Astrocyte (in vitro differentiated cells and primary cell): ENCODE data around the gene ARFGAP2. TPM values are rescaled to one million over a fixed set of nuclear protein-coding genes. Genes with fewer than 3 reads are reported as not detected.

Experiments used
- DNase-seq: peaks from one replicate; pipeline ENCODE4 v3.0.0-alpha.2; 2010; ENCODE audit warnings: low read depth
- FAIRE-seq: peaks from 2 replicates; lab custom pipeline; 2011; peaks lifted over from hg19 to GRCh38; lab: Jason Lieb, UNC
- H2AFZ ChIP-seq: 2 replicates; pipeline ENCODE4 v1.6.0; 2012; ENCODE audit warnings: low read depth, low read length, inconsistent platforms
- H3K27ac ChIP-seq: 2 replicates; pipeline ENCODE4 v1.5.1; 2011; ENCODE audit warnings: low read depth, low read length, inconsistent platforms
- H3K27me3 ChIP-seq: 2 replicates; pipeline ENCODE4 v1.6.0; 2011; ENCODE audit warnings: low read length, inconsistent platforms; ENCODE audit not compliant: insufficient read depth
- H3K36me3 ChIP-seq: 2 replicates; pipeline ENCODE4 v1.5.1; 2011; ENCODE audit warnings: low read length, inconsistent platforms; ENCODE audit not compliant: insufficient read depth
- H3K4me1 ChIP-seq: 2 replicates; pipeline ENCODE4 v1.5.1; 2011; ENCODE audit warnings: low read length, inconsistent platforms; ENCODE audit not compliant: insufficient read depth
- H3K4me2 ChIP-seq: 2 replicates; pipeline ENCODE4 v1.6.0; 2012; ENCODE audit warnings: low read length, inconsistent platforms
- H3K4me3 ChIP-seq: 2 replicates; pipeline ENCODE4 v1.5.1; 2011; ENCODE audit warnings: low read depth, mild to moderate bottlenecking, low read length, inconsistent platforms; ENCODE audit not compliant: insufficient read depth
- H3K79me2 ChIP-seq: 2 replicates; pipeline ENCODE4 v1.6.0; 2012; ENCODE audit warnings: mild to moderate bottlenecking, low read length, inconsistent platforms; ENCODE audit not compliant: insufficient read depth
- H3K9ac ChIP-seq: 2 replicates; pipeline ENCODE4 v1.6.0; 2012; ENCODE audit warnings: mild to moderate bottlenecking, low read length, inconsistent platforms
- H3K9me3 ChIP-seq: 2 replicates; pipeline ENCODE4 v1.5.1; 2012; ENCODE audit warnings: low read depth, mild to moderate bottlenecking, low read length, inconsistent platforms; ENCODE audit not compliant: insufficient read depth
- H4K20me1 ChIP-seq: 2 replicates; pipeline ENCODE4 v1.6.0; 2012; ENCODE audit warnings: low read length, inconsistent platforms; ENCODE audit not compliant: insufficient read depth
- H3K27ac Mint-ChIP-seq: one replicate; pipeline ENCODE4 v1.8.0; 2021; ENCODE audit warnings: mild to moderate bottlenecking, mixed read lengths; ENCODE audit not compliant: unreplicated experiment
- H3K27me3 Mint-ChIP-seq: one replicate; pipeline ENCODE4 v1.8.0; 2021; ENCODE audit warnings: low read depth, mixed read lengths; ENCODE audit not compliant: unreplicated experiment
- H3K36me3 Mint-ChIP-seq: one replicate; pipeline ENCODE4 v1.8.0; 2021; ENCODE audit warnings: low read depth, mixed read lengths; ENCODE audit not compliant: unreplicated experiment
- H3K4me1 Mint-ChIP-seq: one replicate; pipeline ENCODE4 v1.8.0; 2021; ENCODE audit warnings: low read depth, mixed read lengths; ENCODE audit not compliant: unreplicated experiment
- H3K4me3 Mint-ChIP-seq: one replicate; pipeline ENCODE4 v1.8.0; 2021; ENCODE audit warnings: mild to moderate bottlenecking, moderate library complexity, mixed read lengths; ENCODE audit not compliant: unreplicated experiment
- H3K9me3 Mint-ChIP-seq: one replicate; pipeline ENCODE4 v1.8.0; 2021; ENCODE audit warnings: mild to moderate bottlenecking, mixed read lengths; ENCODE audit not compliant: unreplicated experiment
- EZH2 ChIP-seq: IDR thresholded peaks from 2 replicates; pipeline ENCODE4 v1.6.1; 2012; ENCODE audit warnings: mild to moderate bottlenecking, low read length, inconsistent platforms; ENCODE audit not compliant: insufficient read depth
- total RNA-seq: library from RNA; stranded (reverse); gene quantifications from 2 replicates; pipeline ENCODE4 v1.2.1, GENCODE V29; 2021
- TF ChIP-seq, protein P1 (sequence below): IDR thresholded peaks from 2 replicates; pipeline ENCODE4 v1.5.1; 2011; ENCODE audit warnings: low read depth, mild to moderate bottlenecking, inconsistent platforms, low read length, moderate library complexity; ENCODE audit not compliant: insufficient read depth

The ARFGAP2 gene
- total RNA-seq, 1 donor from 2014 or later, result 51.0 TPM

GRCh38 chr11:47177229-47177845, 658 bp upstream of the ARFGAP2 start:
- Histone ChIP-seq H2AFZ (peak overlapping the region; percentile 93), H3K4me2 (peak overlapping the region; percentile 100), H3K27ac (peak overlapping the region; percentile 91), H3K4me3 (peak overlapping the region; percentile 77), H3K4me1 (peaks cover 18% of the 10 kb centered on the region), H3K9ac (peak overlapping the region; percentile 99), H3K9me3 (no peaks in the 10 kb centered on the region), H3K27me3 (no peaks in the 10 kb centered on the region), H3K36me3 (peaks cover 23% of the 10 kb centered on the region), H3K79me2 (peaks cover 45% of the 10 kb centered on the region), H4K20me1 (peaks cover 34% of the 10 kb centered on the region)
- peaks cover 7% of the 10 kb centered on the region for H3K4me1 Mint-ChIP-seq
- peaks cover 7% of the 10 kb centered on the region for H3K36me3 Mint-ChIP-seq
- TF ChIP-seq, protein P1, sequence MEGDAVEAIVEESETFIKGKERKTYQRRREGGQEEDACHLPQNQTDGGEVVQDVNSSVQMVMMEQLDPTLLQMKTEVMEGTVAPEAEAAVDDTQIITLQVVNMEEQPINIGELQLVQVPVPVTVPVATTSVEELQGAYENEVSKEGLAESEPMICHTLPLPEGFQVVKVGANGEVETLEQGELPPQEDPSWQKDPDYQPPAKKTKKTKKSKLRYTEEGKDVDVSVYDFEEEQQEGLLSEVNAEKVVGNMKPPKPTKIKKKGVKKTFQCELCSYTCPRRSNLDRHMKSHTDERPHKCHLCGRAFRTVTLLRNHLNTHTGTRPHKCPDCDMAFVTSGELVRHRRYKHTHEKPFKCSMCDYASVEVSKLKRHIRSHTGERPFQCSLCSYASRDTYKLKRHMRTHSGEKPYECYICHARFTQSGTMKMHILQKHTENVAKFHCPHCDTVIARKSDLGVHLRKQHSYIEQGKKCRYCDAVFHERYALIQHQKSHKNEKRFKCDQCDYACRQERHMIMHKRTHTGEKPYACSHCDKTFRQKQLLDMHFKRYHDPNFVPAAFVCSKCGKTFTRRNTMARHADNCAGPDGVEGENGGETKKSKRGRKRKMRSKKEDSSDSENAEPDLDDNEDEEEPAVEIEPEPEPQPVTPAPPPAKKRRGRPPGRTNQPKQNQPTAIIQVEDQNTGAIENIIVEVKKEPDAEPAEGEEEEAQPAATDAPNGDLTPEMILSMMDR, result peak; percentile 63
- TF ChIP-seq EZH2, result no peak
- DNase-seq (peak; percentile 58), FAIRE-seq (no peak)
- peak overlapping the region; percentile 98 for H3K27ac Mint-ChIP-seq
- H3K9me3 Mint-ChIP-seq, result no peaks in the 10 kb centered on the region
- peak overlapping the region; percentile 94 for H3K4me3 Mint-ChIP-seq
- no peaks in the 10 kb centered on the region for H3K27me3 Mint-ChIP-seq

DNA sequence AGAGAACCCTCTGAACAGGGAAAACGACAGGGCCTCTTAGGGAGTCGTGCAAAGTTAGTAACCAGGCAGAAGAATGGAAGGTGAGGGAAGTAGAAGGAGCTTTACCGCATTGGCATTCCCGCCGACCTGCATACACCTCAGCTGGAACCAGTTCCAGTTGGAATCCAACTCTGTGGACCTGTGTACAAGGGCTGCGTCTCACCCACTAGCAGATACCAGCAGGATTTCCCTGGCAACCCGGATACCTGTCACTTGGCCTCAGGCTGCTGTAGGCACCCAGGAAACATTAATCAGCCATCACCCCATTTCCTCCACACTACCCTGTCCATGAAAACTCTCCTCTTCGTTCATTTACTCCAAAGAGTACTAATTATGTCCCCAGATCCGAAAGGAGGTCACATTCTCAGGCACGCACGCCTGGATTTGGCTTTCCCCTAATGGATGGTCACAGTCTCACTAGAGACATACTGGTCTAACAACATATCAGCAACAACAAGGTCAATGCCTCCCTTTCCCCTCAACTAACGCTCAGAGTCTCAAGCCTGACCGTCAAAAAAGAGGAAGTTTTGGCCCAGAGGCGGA, 842 bp downstream of the ARFGAP2 start:
- TF ChIP-seq, protein P1, result no peak
- H3K4me2 ChIP-seq, result peak overlapping the region; percentile 99
- peak overlapping the region; percentile 92 for H3K4me3 ChIP-seq
- FAIRE-seq (no peak), DNase-seq (no peak)
- peaks cover 18% of the 10 kb centered on the region for H3K4me1 ChIP-seq
- peak overlapping the region; percentile 75 for H2AFZ ChIP-seq
- Mint-ChIP-seq H3K27ac (peak overlapping the region; percentile 98), H3K4me1 (peaks cover 7% of the 10 kb centered on the region), H3K27me3 (no peaks in the 10 kb centered on the region), H3K4me3 (peak overlapping the region; percentile 98), H3K9me3 (no peaks in the 10 kb centered on the region), H3K36me3 (peaks cover 8% of the 10 kb centered on the region)
- H4K20me1 ChIP-seq, result peaks cover 49% of the 10 kb centered on the region
- peaks cover 37% of the 10 kb centered on the region for H3K36me3 ChIP-seq
- no peaks in the 10 kb centered on the region for H3K27me3 ChIP-seq
- peak overlapping the region; percentile 95 for H3K27ac ChIP-seq
- H3K9ac ChIP-seq, result peak overlapping the region; percentile 99
- H3K9me3 ChIP-seq, result no peaks in the 10 kb centered on the region
- peaks cover 60% of the 10 kb centered on the region for H3K79me2 ChIP-seq
